NCI-H226 (cell line): ENCODE data around the gene TRIM7.
"Not testable (repeated sequence)": the region's sequence is repeated elsewhere in the genome, so short reads cannot be mapped to it uniquely, and the experiment has no call there.

Source experiments
- DNase-seq: peaks from one replicate; pipeline ENCODE4 v3.0.0-alpha.2; 2015

The TRIM7 gene

DNA sequence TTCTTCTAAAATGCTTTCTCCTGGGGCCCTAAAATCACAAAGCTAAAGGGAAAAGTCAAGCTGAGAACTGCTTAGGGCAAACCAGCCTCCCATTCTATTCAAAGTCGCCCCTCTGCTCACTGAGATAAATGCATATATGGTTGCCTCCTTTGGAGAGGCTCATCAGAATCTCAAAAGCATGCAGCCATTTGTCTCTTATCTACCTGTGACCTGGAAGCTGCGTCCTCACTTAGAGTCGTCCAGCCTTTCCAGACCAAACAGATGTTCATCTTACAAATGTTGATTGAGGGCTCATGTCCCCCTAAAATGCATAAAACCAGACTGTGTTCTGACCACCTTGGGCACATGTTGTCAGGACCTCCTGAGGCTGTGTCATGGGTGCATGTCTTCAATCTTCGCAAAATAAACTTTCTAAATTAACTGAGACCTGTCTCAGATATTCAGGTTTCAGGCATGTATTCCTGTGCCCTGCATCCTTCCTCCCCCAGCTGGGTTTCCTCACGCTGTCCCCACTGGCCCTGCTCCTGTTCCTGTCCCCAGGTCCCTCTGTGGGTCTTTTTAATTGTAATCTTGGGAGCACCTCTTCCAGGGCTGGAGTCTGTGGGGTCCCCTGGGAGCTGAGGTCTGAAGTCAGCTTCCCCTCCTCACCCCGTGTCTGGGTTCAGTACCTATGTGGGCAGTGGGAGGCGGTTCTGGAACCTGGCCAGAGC lies 57.9 kb downstream of the TRIM7 start, which contains the start of gene OR2V2:
Gene OR2V2, plus strand, starts transcription at position 660 of the 710 bp plus-strand sequence. CDS start 7,357 bp downstream, outside the sequence.
- not testable (repeated sequence) for DNase-seq

DNA sequence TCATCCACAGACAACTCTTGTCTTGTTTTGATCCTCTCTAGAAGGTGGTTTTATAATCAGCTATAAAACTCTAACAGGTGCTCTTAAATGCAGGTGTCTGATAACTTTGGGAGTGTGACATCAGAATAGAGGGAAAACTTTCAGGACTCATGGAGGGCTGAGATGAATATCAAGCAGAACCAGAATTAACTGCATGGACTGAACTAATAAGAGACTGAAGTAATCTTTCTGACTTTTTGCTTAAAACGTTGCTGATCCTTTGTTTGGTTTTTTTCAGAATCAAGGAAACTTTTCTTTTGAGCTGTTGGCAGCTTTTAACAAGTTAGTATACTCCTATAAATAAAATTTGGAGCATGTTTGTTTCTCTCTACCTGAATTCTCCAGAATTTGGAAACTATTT lies 59.9 kb downstream of the TRIM7 start:
- DNase-seq: no peak
